Right renal cortex interstitium (tissue), 3 donors: ENCODE data around the gene TRA2A. TPM values are rescaled to one million over a fixed set of nuclear protein-coding genes. Genes with fewer than 3 reads are reported as not detected.
A peak's percentile ranks its signal among the peaks of the same experiment; 100 is the strongest.

Experiments used
- DNase-seq, 3 donors: peaks; one replicate each; pipeline ENCODE4 v3.0.0-alpha.2; 2013; ENCODE audit warnings: low read depth in 3 of 3, low spot score in 2 of 3
- polyA plus RNA-seq, 3 donors: library from polyadenylated mRNA; unstranded; fragments of 120-200 nt; gene quantifications; one replicate each; pipeline ENCODE4 v1.2.1, GENCODE V29; 2013; ENCODE audit not compliant: insufficient read length in 3 of 3

The TRA2A gene
- polyA plus RNA-seq, 3 donors, result 167 to 199 (median 171) TPM

DNA sequence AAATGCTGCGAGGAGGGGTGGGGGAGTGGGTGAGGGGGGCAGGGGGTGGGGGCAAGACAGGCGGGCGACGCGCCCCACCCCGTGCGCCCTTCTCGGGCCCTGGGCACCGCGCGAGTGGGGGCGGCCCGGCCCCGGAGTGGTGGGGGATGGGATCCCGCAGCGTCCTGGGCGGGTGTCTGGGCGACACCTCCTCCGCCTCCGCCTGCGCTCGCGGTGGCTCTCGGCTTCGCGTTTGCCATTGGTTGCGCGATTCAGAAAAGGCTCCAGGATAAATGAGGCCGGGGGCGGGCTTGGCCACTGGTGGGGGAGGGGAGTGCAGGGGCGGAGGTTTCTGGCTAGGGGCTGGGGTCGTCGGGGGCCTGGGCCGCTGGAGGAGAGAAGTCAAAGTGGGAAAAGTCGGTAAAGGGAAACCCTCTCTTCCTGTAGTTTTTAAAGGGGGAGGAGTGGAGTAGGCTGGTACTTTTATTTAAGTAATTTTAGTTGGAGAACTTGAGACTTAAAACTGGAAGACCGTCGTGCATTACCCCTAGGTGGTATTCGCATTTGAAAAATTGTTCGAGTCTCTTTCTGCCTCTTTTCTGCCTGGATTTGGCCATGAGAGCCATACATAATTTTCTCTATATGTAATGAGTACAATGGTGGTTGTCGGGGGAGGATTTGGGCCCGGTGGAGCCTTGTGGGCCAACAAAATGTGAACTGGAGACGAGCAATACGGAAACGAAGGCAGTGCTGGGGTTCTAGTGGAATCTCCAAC is 60.5 kb downstream of the TRA2A start:
- peak in 2 of 3 donors; percentile 71 to 74 for DNase-seq

DNA sequence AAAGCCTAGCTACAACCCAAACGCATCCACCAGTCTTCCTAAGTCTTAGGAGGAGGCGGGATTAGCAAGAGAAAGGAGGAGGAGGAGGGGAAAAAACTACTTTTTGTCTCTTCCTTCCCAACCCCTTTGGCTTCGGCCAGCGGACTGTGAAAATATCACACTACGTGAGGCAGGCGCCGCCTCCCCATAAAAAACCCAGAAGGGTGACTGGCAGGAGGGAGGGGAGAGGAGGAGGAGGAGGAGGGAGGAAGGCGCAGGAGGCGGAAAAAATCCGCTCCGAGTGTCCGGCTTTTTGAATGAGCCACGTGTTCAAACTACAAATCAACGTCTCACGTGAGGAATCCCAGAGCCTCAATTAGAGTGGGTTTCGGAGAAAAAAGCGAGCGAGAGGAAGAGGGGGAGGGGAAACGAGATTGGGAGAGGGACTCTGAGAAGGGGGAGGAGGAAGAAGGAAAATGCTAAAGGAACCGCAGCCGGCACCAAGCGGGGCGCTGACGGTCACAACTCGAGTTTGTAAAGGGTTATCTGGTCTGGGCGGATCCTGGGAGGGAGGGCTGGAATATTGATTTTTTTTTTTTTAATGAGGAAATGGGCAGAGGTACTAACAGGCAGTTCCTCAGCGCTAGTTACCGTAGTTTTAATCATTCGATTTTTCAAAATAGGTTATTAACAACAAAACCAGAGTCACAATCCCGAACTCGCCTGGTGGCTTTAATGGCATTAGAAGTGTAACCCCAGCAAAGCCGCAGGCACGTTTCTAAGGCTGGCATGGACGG is 61.3 kb downstream of the TRA2A start, which contains the start of gene IGF2BP3:
IGF2BP3 (minus strand) TSS at position 162 of the 776 bp plus-strand sequence. CDS start 381 bp downstream, outside the sequence.
- DNase-seq, result peak in 2 of 3 donors; percentile 88 to 92

DNA sequence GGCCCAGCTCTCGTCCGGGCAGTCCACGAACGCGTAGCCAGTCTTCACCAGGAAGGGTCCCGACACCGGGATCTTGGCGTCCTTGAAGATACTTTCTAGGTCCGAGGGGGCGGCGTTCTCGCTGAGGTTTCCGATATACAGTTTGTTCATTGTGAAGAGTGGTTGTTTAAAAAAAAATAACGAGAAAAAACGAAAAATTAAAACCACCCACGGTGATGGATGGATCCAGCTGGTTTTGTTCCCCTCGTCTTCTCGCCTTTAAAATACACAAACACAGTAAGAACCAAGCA is 61.9 kb downstream of the TRA2A start:
- no peak for DNase-seq

DNA sequence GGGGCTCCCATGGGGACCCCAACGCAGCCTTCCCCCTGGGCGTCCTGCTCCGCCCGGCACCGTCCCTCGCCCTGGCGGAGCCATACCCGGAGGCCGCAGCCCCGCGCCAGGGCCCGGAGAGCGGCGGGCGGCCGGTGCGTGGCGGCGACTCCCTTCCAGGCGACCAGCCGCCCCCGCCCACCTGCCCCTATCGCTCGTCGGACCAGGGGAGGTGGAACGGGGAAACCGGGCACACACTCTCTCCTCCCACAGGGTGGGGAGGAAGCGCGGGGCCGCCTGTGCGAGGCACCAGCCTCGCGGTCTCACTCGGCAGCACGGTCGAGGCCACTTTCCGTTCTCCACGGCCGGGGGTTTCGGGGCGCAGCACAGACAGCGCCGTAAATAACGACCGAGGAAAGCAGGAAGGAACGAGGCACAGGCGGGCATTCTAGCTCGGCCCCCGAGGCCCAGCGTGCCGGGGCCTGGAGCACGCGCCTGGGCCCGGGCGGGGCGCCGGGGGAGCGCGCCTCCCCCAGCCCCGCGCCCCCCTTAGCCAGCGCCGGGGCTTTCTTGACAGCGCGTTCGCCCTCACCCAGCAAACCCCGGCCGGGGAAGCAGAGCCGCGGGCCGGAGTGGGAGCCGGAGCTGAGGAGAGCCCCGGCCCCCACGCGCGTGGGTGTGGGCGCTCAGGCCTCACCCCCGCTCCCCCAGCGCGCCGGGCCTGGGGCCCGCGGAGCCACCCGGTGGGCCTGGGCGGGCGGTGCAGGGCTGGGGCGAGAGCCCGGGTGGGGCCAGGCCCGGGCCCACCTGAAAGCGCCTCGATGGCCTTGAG is 62.4 kb downstream of the TRA2A start:
- DNase-seq, result no peak

DNA sequence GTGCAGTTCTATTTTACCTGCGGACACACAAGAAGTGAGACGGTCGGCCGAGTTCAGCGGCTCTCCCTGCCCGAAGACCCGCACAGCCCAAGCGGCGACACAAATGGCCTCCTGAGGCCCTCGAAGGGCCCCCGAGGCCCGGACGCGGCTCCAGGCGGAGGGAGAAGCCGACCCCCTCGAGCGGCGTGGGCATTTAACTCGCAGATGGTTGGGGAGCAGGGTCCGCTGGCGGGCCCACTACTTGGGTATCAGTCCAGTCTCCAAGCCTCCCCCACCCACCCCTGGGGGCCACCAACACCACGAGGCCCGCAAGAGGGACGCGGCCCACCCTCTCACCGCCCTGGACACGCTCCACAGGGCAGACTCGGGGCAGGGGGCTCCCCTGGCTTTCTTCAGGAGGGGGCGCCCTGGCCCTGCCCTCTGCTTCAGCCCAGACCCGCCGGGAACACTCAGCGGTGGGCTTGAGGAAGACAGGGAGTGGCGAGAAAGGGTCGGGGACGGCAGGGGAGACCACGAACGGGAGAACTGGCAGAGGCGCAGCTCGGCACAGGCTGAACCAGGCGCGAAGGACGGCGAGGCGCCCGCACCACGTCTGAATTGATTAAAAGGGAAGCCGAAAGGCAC is 63.1 kb downstream of the TRA2A start:
- no peak for DNase-seq

DNA sequence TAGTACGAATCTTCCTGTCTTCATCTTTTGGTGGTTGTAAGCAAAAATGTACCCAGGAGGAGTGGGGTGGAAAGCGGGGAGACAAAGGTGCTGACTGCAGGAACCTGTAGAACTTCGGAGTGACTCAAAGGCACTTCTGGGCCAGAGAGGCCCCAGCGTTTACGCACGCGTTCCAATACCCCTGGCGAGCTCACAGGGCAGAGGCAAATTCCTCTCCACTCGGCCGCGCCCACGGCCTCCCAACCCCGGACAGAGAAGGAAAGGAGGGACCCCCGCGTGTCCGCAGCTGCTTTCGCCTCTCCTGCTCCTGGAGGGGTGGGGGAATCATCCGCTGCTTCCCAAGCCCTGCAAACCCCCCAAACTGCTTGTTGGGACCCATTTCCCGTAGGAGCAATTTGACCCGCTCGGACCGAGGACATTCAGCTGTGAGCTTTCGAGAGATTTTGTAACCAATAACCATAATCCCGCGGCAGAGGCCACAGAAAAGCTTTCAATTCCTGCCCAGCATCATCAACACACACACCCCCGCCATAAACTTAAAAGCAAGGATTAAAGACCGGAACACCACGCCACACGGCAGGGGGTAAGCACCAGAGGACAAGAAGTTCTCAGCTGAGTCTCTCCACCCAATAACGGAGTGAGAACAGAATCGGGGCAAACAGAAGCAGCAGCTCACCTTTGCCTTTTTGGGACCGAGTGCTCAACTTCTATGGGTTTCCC is 63.8 kb downstream of the TRA2A start:
- DNase-seq, result no peak

DNA sequence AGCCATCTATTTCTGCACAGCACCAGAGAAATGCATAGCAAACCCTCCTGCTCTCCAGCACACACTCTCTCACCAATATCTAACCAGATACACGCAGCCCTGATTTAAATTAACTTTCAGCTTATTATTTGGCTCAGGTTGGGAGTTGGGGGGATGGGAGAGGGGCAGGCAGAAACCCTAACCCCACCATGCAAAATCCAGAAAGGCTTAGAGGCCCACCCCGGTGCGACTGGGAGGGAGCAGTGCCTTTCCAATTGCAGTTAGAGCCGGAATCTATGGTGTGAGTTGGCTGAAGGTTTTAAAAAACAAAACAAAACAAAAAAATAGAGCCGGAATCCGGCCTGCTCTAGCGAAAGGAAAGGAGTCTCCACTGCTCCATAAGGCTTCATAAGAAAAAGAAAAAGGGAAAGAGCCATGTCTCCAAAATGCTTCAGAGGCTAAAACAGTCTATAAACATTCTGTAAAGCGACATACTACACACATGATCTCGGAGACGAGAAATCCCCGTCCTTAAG is 64.4 kb downstream of the TRA2A start:
- DNase-seq, result no peak

DNA sequence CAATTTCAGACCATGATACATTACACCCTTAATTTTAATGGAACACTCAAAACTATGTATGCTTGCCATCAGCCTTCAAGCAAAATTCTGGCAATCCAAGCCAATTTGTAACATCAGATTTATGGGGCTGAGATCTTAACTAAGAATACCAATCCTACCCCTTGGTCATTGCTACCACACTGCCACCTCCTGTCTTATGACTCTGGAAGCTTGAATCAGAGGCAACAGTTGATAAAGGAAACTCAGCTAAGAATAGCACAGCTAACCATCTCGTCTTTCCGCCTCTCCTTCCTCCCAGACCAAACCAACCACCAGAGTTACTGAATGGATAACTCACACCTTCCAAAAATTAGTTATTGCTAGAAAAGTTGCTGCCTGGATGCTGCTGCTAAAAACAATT is 68.9 kb downstream of the TRA2A start:
- DNase-seq, result no peak

DNA sequence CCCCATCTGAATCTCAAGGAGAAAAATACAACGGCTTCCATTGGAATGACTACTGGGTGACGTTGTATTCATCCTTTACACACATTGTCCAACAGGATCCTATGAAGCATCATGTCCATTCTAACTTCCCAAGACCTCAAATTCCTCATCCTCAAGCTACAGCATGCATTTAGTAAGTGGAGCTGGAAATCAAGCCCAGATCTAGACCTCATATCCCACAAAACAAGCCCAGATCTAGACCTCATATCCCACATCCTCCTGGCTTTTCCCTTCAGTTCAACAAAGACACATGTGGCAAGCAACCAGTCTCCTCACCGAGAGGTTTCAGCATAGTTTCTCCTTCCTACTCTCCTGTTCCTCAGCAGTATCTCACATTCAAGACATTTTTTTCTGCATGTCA is 73.7 kb downstream of the TRA2A start:
- no peak for DNase-seq

DNA sequence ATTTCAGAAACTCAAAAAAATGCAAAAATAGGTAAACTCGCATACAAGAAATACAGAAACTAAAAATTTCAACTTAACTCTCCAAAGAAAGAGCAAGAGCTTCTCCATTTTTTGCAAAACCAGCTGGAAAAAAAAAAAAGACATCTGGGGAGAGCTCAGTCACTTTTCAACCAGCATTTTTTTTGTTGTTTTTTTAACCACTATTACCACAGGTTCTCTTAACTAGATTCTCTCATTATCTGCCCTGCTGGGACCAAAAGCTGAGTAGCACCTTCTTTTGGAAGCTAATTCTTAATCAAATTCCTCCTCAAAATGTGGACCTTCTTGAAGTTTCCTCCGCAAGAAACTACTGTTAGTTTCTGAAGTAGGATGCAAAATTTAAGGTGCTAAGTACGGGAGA is 75.7 kb downstream of the TRA2A start:
- no peak for DNase-seq

DNA sequence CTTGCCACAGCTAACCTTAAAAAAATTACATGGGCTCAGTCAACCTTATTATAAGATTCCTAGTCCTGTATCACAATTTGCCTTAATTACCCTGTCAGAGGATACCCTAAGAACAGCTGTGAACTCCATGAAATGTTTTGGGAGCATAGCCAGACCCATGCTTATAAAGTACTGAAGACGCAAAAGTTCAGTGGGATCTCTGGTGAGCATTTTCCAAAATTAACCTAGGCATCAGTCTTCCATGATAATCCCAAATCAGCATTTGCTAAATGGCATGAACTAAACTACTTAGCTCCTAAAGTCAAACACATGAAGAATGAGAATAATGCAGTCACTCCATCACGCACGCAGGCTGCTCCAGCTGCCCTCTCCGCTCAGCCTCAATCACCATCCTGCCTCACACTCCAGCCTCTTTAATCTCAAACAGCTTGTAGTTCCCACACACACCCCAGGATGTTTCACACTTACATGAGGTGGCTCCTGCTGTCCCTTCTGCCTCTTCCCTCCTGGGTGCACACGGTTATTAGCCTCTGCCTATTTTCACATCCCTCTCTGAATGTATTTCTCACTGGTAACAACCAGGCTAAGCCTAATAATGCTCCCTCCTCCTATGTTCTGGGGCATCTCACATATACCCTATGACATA is 76.8 kb downstream of the TRA2A start:
- no peak for DNase-seq

Other genes with a start within 250 kb of the TRA2A start
- 10 to 100 TPM; 46.8 to 49.9 (median 49.1) TPM for gene MALSU1, start 232.6 kb downstream of the TRA2A start, polyA plus RNA-seq
- 10 to 100 TPM; 57.9 to 64.6 (median 64.2) TPM for gene IGF2BP3, start 61.5 kb downstream of the TRA2A start, polyA plus RNA-seq
- gene CCDC126, start 65.4 kb upstream of the TRA2A start, polyA plus RNA-seq, result 10 to 100 TPM; 19.2 to 21.1 (median 19.6) TPM
- gene FAM221A, start 148.2 kb upstream of the TRA2A start, polyA plus RNA-seq, result 10 to 100 TPM; 12.8 to 17.7 (median 17.0) TPM
- 1 to 10 TPM in 1 of 3 donors, under 1 TPM in 2; 0.69 to 1.4 (median 0.90) TPM for gene STK31, start 178.2 kb upstream of the TRA2A start, polyA plus RNA-seq